HG03520 (cell line): ENCODE data around the gene NEK7.

ENCODE experiments used
- ATAC-seq: cut with Tn5 transposase; IDR thresholded peaks from one replicate; pipeline ENCODE4 v1.9.1; 2021; ENCODE audit warnings: mild to moderate bottlenecking, moderate library complexity; ENCODE audit not compliant: unreplicated experiment

NEK7 gene

GRCh38 chr1:198141668-198142351, 15.0 kb upstream of the NEK7 start:
- ATAC-seq: no peak

GRCh38 chr1:198143797-198144196, 13.0 kb upstream of the NEK7 start:
- no peak for ATAC-seq

- no peak for ATAC-seq
Observed at GRCh38 chr1:198147216-198147615, 9.6 kb upstream of the NEK7 start.

- no peak for ATAC-seq
Observed at GRCh38 chr1:198150369-198150768, 6.4 kb upstream of the NEK7 start.

GRCh38 chr1:198151688-198152087, 5.1 kb upstream of the NEK7 start:
- ATAC-seq: no peak

GRCh38 chr1:198153103-198153502, 3.7 kb upstream of the NEK7 start:
- no peak for ATAC-seq

- ATAC-seq: no peak
Observed at GRCh38 chr1:198153804-198154203, 3.0 kb upstream of the NEK7 start.

GRCh38 chr1:198155253-198155652, 1.5 kb upstream of the NEK7 start:
- no peak for ATAC-seq

GRCh38 chr1:198156111-198156744, 570 bp upstream of the NEK7 start:
- peak; percentile 31 for ATAC-seq

- peak; percentile 34 for ATAC-seq
Observed at GRCh38 chr1:198157241-198157846, 546 bp downstream of the NEK7 start.

GRCh38 chr1:198157847-198158725, 1.3 kb downstream of the NEK7 start:
- ATAC-seq: no peak

GRCh38 chr1:198158735-198159589, 2.2 kb downstream of the NEK7 start:
- peak; percentile 60 for ATAC-seq

- ATAC-seq: no peak
Observed at GRCh38 chr1:198160222-198160621, 3.4 kb downstream of the NEK7 start.

- no peak for ATAC-seq
Observed at GRCh38 chr1:198160946-198161614, 4.3 kb downstream of the NEK7 start.

- no peak for ATAC-seq
Observed at GRCh38 chr1:198161718-198162090, 4.9 kb downstream of the NEK7 start.

- peak; percentile 22 for ATAC-seq
Observed at GRCh38 chr1:198162091-198162767, 5.4 kb downstream of the NEK7 start.

GRCh38 chr1:198165927-198166647, 9.3 kb downstream of the NEK7 start:
- no peak for ATAC-seq

- ATAC-seq: no peak
Observed at GRCh38 chr1:198166900-198167299, 10.1 kb downstream of the NEK7 start.
